ENCODE measurements around the gene NSG1. TPM values are rescaled to one million over a fixed set of nuclear protein-coding genes. Genes with fewer than 3 reads are reported as not detected.

NSG1 gene
- total and polyA plus RNA-seq, 2 of the 13 experiments (the other 11 are each of a cell fraction or from before 2014, with no cell fraction given): not detected

- TF ChIP-seq JUN (CRISPR knock-in tag; IDR thresholded peaks at IDR 0.05): no peak
- TF ChIP-seq KDM6A (CRISPR knock-in tag; IDR thresholded peaks at IDR 0.05; ENCODE audit: low read depth): no peak
- no peak for TF ChIP-seq FOXA1 (IDR thresholded peaks at IDR 0.05)
- peak; percentile 91 for TF ChIP-seq FOXA1 (CRISPR knock-in tag; IDR thresholded peaks at IDR 0.05)
- peak; percentile 73 for TF ChIP-seq ELF3 (CRISPR knock-in tag; IDR thresholded peaks at IDR 0.05)
- TF ChIP-seq TBP (CRISPR knock-in tag; IDR thresholded peaks at IDR 0.05): no peak
- no peak for TF ChIP-seq RAD21 (CRISPR knock-in tag; IDR thresholded peaks at IDR 0.05)
- peak; percentile 89 for TF ChIP-seq RARA (CRISPR knock-in tag; IDR thresholded peaks at IDR 0.05)
- TF ChIP-seq FOXM1 (CRISPR knock-in tag; IDR thresholded peaks at IDR 0.05): no peak
- TF ChIP-seq REL (CRISPR knock-in tag; conservative IDR thresholded peaks at IDR 0.05): no peak
- TF ChIP-seq ZUFSP (CRISPR knock-in tag; IDR thresholded peaks at IDR 0.05; ENCODE audit: borderline replicate concordance): no peak
- TF ChIP-seq MAZ (IDR thresholded peaks at IDR 0.05; ENCODE audit: borderline replicate concordance, low read depth, low read length): no peak
- no peak for TF ChIP-seq MAZ (CRISPR knock-in tag; IDR thresholded peaks at IDR 0.05; ENCODE audit: low read depth)
- TF ChIP-seq ZNF317 (CRISPR knock-in tag; IDR thresholded peaks at IDR 0.05): 0 out of 2 replicates have a peak, but pooled peaks have one; percentile 31
- TF ChIP-seq IKZF5 (CRISPR knock-in tag; IDR thresholded peaks at IDR 0.05): peak; percentile 59; the same call in 1 of the 2 replicates
- no peak for TF ChIP-seq ZNF784 (CRISPR knock-in tag; IDR thresholded peaks at IDR 0.05; ENCODE audit: borderline replicate concordance)
- TF ChIP-seq ZNF503 (CRISPR knock-in tag; IDR thresholded peaks at IDR 0.05): no peak
- TF ChIP-seq ZNF770 (CRISPR knock-in tag; IDR thresholded peaks at IDR 0.05): peak; percentile 56; the same call in 1 of the 2 replicates
- TF ChIP-seq SKIL (CRISPR knock-in tag; IDR thresholded peaks at IDR 0.05; ENCODE audit: borderline replicate concordance): peak; percentile 65; the same call in 1 of the 2 replicates
- no peak for TF ChIP-seq SCMH1 (CRISPR knock-in tag; IDR thresholded peaks at IDR 0.05; ENCODE audit: borderline replicate concordance)
- TF ChIP-seq ARID2 (CRISPR knock-in tag; IDR thresholded peaks at IDR 0.05; ENCODE audit: borderline replicate concordance): no peak
- no peak for TF ChIP-seq ZNF432 (CRISPR knock-in tag; IDR thresholded peaks at IDR 0.05; ENCODE audit: borderline replicate concordance)
These were observed 74.9 kb downstream of the NSG1 start (continued) for GRCh38 chr4:4461850-4462249.

Data from HepG2 (cell line).